Cardiac septum (tissue), 1 donor: ENCODE data around the gene MARF1. TPM values are rescaled to one million over a fixed set of nuclear protein-coding genes. Genes with fewer than 3 reads are reported as not detected.
"Not testable (repeated sequence)": the region's sequence is repeated elsewhere in the genome, so short reads cannot be mapped to it uniquely, and the experiment has no call there.

Experiments used
- DNase-seq: peaks from one replicate; pipeline ENCODE4 v3.0.0-alpha.2; 2020; ENCODE audit warnings: low spot score
- intact Hi-C: fragments of 100-400 bp; cut with DNase I; formaldehyde crosslinking; loops from one replicate; pipeline ENCODE4 v1.14.0; 2022
- total RNA-seq: library from RNA; stranded (reverse); fragmentation: NEBNext Ultra II Directional; extraction: Animal tissue kit (Norgen Biotek cat#: 25700); gene quantifications from one replicate; pipeline ENCODE4 v1.2.1, GENCODE V29; 2021
- donor health status: DM: no; HTN: no; CAD: no.

Gene MARF1
- total RNA-seq, 1 donor from 2014 or later: 39.7 TPM

GRCh38 chr16:15581127-15581815 is 61.7 kb downstream of the MARF1 start:
- intact Hi-C loops: no loop called here
- no peak for DNase-seq

- no peak for DNase-seq
- intact Hi-C loops: no loop called here
Measured at GRCh38 chr16:15578824-15579223, 64.1 kb downstream of the MARF1 start.

GRCh38 chr16:15576960-15577958 is 65.7 kb downstream of the MARF1 start:
- intact Hi-C loops: no loop called here
- DNase-seq: no peak

- intact Hi-C loops: no loop called here
- no peak for DNase-seq
Measured at GRCh38 chr16:15575293-15576049, 67.5 kb downstream of the MARF1 start.

GRCh38 chr16:15574614-15574948 is 68.4 kb downstream of the MARF1 start:
- intact Hi-C loops: no loop called here
- no peak for DNase-seq

GRCh38 chr16:15573896-15574613 is 68.9 kb downstream of the MARF1 start:
- intact Hi-C loops, DNase-seq: not testable (repeated sequence)

GRCh38 chr16:15573274-15573895 is 69.6 kb downstream of the MARF1 start:
- no peak for DNase-seq
- intact Hi-C loops: no loop called here

GRCh38 chr16:15572329-15573001 is 70.5 kb downstream of the MARF1 start:
- no peak for DNase-seq
- intact Hi-C loops: no loop called here

- no peak for DNase-seq
- intact Hi-C loops: no loop called here
Measured at GRCh38 chr16:15571557-15571956, 71.4 kb downstream of the MARF1 start.

- DNase-seq, intact Hi-C loops: not testable (repeated sequence)
Measured at GRCh38 chr16:15570666-15571065, 72.3 kb downstream of the MARF1 start.

- intact Hi-C loops: no loop called here
- no peak for DNase-seq
Measured at GRCh38 chr16:15567823-15568222, 75.1 kb downstream of the MARF1 start.

GRCh38 chr16:15566095-15566494 is 76.9 kb downstream of the MARF1 start:
- DNase-seq: no peak
- intact Hi-C loops: no loop called here

- DNase-seq: no peak
- intact Hi-C loops: no loop called here
Measured at GRCh38 chr16:15564604-15565339, 78.2 kb downstream of the MARF1 start.

GRCh38 chr16:15559176-15559575 is 83.8 kb downstream of the MARF1 start:
- intact Hi-C loops: no loop called here
- DNase-seq: no peak

- no peak for DNase-seq
Measured at GRCh38 chr16:15557258-15557657, 85.7 kb downstream of the MARF1 start.

GRCh38 chr16:15556130-15556529 is 86.8 kb downstream of the MARF1 start:
- intact Hi-C loops: no loop called here
- no peak for DNase-seq

More at GRCh38 chr16:15557258-15557657, 85.7 kb downstream of the MARF1 start:
- intact Hi-C loops: no loop called here

- intact Hi-C loops: no loop called here
Measured at GRCh38 chr16:15553313-15554088, 89.5 kb downstream of the MARF1 start.

More at GRCh38 chr16:15553313-15554088, 89.5 kb downstream of the MARF1 start:
- DNase-seq: no peak
